Keratinocyte (primary cell): ENCODE data around the gene COL8A2. TPM values are rescaled to one million over a fixed set of nuclear protein-coding genes. Genes with fewer than 3 reads are reported as not detected.
"Not testable (repeated sequence)": the region's sequence is repeated elsewhere in the genome, so short reads cannot be mapped to it uniquely, and the experiment has no call there.

Experiments used
- DNase-seq: peaks from one replicate; pipeline ENCODE4 v3.0.0-alpha.2; 2011; ENCODE audit warnings: low read depth, missing footprints, low spot score
- FAIRE-seq: peaks from 2 replicates; lab custom pipeline; 2011; peaks lifted over from hg19 to GRCh38; lab: Jason Lieb, UNC
- H2AFZ ChIP-seq: 2 replicates; pipeline ENCODE4 v1.6.0; 2012; ENCODE audit warnings: low read length, control low read depth, inconsistent platforms; ENCODE audit not compliant: control insufficient read depth
- H3K27ac ChIP-seq: 2 replicates; pipeline ENCODE4 v1.5.1; 2011; ENCODE audit warnings: low read length; ENCODE audit not compliant: control insufficient read depth, insufficient read depth
- H3K27me3 ChIP-seq: 3 replicates; pipeline ENCODE4 v1.6.0; 2011; ENCODE audit warnings: low read length; ENCODE audit not compliant: control insufficient read depth, insufficient read depth; ENCODE audit errors: extremely low read depth
- H3K36me3 ChIP-seq, 2 experiments: 2 replicates in 1 of 2; 3 replicates in 1 of 2; pipeline ENCODE4 v1.5.1; 2011; ENCODE audit warnings: low read length in 2 of 2, mild to moderate bottlenecking in 1 of 2; ENCODE audit not compliant: control insufficient read depth in 2 of 2, insufficient read depth in 2 of 2; ENCODE audit errors: extremely low read depth in 1 of 2
- H3K4me1 ChIP-seq: 3 replicates; pipeline ENCODE4 v1.5.1; 2011; ENCODE audit warnings: low read length; ENCODE audit not compliant: control insufficient read depth, insufficient read depth; ENCODE audit errors: extremely low read depth
- H3K4me2 ChIP-seq: 3 replicates; pipeline ENCODE4 v1.6.0; 2011; ENCODE audit warnings: low read depth, low read length; ENCODE audit not compliant: control insufficient read depth, insufficient read depth; ENCODE audit errors: extremely low read depth
- H3K4me3 ChIP-seq, 3 experiments: fragments of 200-600 bp in 1 of 3; sonication (generic) in 1 of 3; 2 replicates in 2 of 3; 3 replicates in 1 of 3; pipeline ENCODE4 v1.5.1; 2011 to 2016; ENCODE audit warnings: low read length in 3 of 3, mild to moderate bottlenecking in 3 of 3, control low read depth in 2 of 3, inconsistent platforms in 1 of 3, low read depth in 1 of 3, mixed read lengths in 1 of 3, mixed run types in 1 of 3, moderate library complexity in 1 of 3; ENCODE audit not compliant: control insufficient read depth in 2 of 3, insufficient read depth in 2 of 3; ENCODE audit errors: extremely low read depth in 1 of 3
- H3K79me2 ChIP-seq: 2 replicates; pipeline ENCODE4 v1.6.0; 2012; ENCODE audit warnings: low read length; ENCODE audit not compliant: control insufficient read depth, insufficient read depth
- H3K9ac ChIP-seq: 3 replicates; pipeline ENCODE4 v1.6.0; 2011; ENCODE audit warnings: low read length; ENCODE audit not compliant: control insufficient read depth, insufficient read depth; ENCODE audit errors: extremely low read depth
- H3K9me1 ChIP-seq: 3 replicates; pipeline ENCODE4 v1.6.0; 2011; ENCODE audit warnings: low read length; ENCODE audit not compliant: control insufficient read depth, insufficient read depth; ENCODE audit errors: extremely low read depth
- H3K9me3 ChIP-seq: 2 replicates; pipeline ENCODE4 v1.5.1; 2012; ENCODE audit warnings: low read depth, low read length; ENCODE audit not compliant: control insufficient read depth
- H4K20me1 ChIP-seq: 3 replicates; pipeline ENCODE4 v1.6.0; 2011; ENCODE audit warnings: low read length; ENCODE audit not compliant: control insufficient read depth, insufficient read depth; ENCODE audit errors: extremely low read depth
- EZH2 ChIP-seq: IDR thresholded peaks from one replicate; pipeline ENCODE4 v1.6.1; 2012; ENCODE audit warnings: inconsistent platforms, mild to moderate bottlenecking, low read length, moderate library complexity
- dilution Hi-C: fragments of 300-500 bp; cut with MboI; formaldehyde crosslinking; loops from one replicate; pipeline ENCODE4 v1.7.0; 2020; ENCODE audit warnings: low sequenced_read_pairs; ENCODE audit not compliant: extremely low pct_ligation_motif_present
- polyA plus RNA-seq, 5 experiments: library from polyadenylated mRNA; depleted of rRNA in 3 of 5; stranded (reverse) in 3 of 5; stranded (forward) in 1 of 5; unstranded in 1 of 5; fragments of >200 nt; gene quantifications; 1 replicate in 1 of 5; 2 replicates in 3 of 5; 3 replicates in 1 of 5; pipeline versions ENCODE4 v1.2.1 to v1.2.3, GENCODE V29; 2011 to 2012; ENCODE audit warnings: missing spikeins in 2 of 5, low read depth in 1 of 5, low replicate concordance in 1 of 5
- TF ChIP-seq, protein P1 (sequence below), 3 experiments: IDR thresholded peaks in 1 of 3; conservative IDR thresholded peaks in 1 of 3; optimal IDR thresholded peaks in 1 of 3; 2 replicates in 2 of 3; 3 replicates in 1 of 3; pipeline versions ENCODE3 to v1.5.1; 2011; ENCODE audit warnings: low read length in 3 of 3, mild to moderate bottlenecking in 3 of 3, moderate library complexity in 2 of 3, control low read depth in 1 of 3, inconsistent platforms in 1 of 3; ENCODE audit not compliant: insufficient read depth in 2 of 3; ENCODE audit errors: extremely low read depth in 1 of 3

The COL8A2 gene
- polyA plus RNA-seq, 1 donor (not counting 4 experiments of a cell fraction or from before 2014, with no cell fraction given), result 0.09 TPM

DNA sequence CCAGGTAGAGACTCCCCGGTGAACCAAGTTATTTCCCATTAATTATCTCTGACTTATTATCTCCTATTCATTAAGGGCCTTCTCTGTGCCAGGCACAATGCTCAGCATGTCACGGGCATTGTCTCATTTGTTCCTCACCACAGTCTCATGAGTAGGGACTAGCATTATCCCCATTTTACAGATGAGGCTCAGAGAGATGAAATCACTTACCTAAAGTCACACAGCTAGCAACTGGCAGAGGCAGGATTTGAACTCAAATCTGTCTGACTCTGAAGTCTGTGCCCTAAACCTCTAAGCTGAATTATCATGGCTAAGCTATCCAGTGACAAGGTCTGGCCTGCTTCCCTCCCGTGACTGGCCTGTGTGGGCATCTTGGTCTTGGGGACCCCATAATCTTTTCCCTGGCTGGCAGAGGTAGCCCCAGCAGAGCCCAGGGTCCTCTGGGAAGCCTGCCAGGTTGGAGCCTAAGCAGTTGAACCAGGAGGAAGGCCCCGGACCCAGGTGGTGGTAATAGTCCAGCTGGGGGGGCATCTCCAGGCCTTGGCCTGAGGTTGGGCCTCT, 35.4 kb upstream of the COL8A2 start:
- peaks cover 6 to 49% of the 10 kb centered on the region in 2 experiments for H3K36me3 ChIP-seq
- H3K9me1 ChIP-seq, result no peaks in the 10 kb centered on the region
- no peak for FAIRE-seq
- H3K9me3 ChIP-seq, result no peaks in the 10 kb centered on the region
- no peak for DNase-seq
- H3K9ac ChIP-seq, result peak overlapping the region; percentile 88
- H3K27ac ChIP-seq, result peak overlapping the region; percentile 98
- no peaks in the 10 kb centered on the region for H3K27me3 ChIP-seq
- peaks cover 8% of the 10 kb centered on the region for H4K20me1 ChIP-seq
- peaks cover 73% of the 10 kb centered on the region for H3K4me1 ChIP-seq
- peak overlapping the region; percentile 95 for H3K4me2 ChIP-seq
- dilution Hi-C loops, result no loop called here
- H3K79me2 ChIP-seq, result peaks cover 95% of the 10 kb centered on the region
- no peak overlapping the region for H2AFZ ChIP-seq
- H3K4me3 ChIP-seq, result peak overlapping the region; percentile 31 to 59 (median 56)
- TF ChIP-seq EZH2, result no peak
- TF ChIP-seq, protein P1, sequence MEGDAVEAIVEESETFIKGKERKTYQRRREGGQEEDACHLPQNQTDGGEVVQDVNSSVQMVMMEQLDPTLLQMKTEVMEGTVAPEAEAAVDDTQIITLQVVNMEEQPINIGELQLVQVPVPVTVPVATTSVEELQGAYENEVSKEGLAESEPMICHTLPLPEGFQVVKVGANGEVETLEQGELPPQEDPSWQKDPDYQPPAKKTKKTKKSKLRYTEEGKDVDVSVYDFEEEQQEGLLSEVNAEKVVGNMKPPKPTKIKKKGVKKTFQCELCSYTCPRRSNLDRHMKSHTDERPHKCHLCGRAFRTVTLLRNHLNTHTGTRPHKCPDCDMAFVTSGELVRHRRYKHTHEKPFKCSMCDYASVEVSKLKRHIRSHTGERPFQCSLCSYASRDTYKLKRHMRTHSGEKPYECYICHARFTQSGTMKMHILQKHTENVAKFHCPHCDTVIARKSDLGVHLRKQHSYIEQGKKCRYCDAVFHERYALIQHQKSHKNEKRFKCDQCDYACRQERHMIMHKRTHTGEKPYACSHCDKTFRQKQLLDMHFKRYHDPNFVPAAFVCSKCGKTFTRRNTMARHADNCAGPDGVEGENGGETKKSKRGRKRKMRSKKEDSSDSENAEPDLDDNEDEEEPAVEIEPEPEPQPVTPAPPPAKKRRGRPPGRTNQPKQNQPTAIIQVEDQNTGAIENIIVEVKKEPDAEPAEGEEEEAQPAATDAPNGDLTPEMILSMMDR (optimal IDR thresholded peaks at IDR 0.05 in 1 of 3, IDR thresholded peaks at IDR 0.05 in 1 of 3, conservative IDR thresholded peaks at IDR 0.05 in 1 of 3; ENCODE audit: extremely low read depth in 1 of 3, insufficient read depth in 2 of 3, low read length in 3 of 3), result no peak

DNA sequence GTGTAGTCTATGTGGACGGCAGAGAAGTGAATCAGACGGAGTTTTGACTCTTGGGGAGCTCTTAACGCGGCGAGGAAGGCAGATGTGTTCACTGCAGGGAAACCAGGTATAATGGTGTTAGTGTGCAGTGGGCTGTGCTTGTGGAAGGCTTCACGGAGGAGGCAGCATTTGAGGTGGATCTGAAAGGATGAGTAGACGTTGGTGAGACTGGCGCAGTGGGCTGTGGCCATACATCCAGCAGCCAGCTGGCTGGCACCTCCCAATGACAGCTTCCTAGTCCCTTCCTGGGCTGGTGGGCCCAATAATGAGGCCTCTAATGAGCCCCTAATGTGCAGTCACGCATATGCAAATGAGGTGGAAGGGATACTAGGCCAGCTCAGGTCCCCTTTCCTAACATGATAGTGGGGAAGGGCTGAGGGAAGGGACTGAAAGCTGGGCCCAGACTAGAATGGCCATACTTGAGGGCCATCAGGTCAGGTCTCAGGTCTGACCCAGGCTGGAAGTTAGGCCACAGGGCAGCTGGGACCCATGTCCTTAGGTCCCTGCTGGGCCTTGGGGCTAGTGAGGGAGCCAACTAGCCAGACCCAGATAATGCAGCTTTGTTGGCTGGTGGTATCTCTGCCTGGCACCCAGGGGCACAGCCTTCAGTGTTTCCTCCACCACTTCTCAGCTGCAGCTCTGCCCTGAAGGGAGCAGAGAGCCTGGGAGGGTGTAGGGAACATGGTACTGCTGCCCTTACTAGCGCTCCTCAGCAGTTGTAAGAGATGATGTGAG, 34.8 kb upstream of the COL8A2 start:
- Histone ChIP-seq H3K9me1 (no peaks in the 10 kb centered on the region), H3K4me3 (peak overlapping the region; percentile 9 to 59 (median 56)), H3K36me3 (peaks cover 6 to 49% of the 10 kb centered on the region in 2 experiments), H3K27me3 (no peaks in the 10 kb centered on the region), H2AFZ (no peak overlapping the region), H3K9ac (peak overlapping the region; percentile 88), H3K9me3 (no peaks in the 10 kb centered on the region), H3K4me1 (peaks cover 73% of the 10 kb centered on the region), H3K27ac (peak overlapping the region; percentile 98), H3K4me2 (peak overlapping the region; percentile 95), H3K79me2 (peaks cover 92% of the 10 kb centered on the region), H4K20me1 (peaks cover 8% of the 10 kb centered on the region)
- DNase-seq (no peak), FAIRE-seq (peak; percentile 44)
- dilution Hi-C loops, result no loop called here
- no peak for TF ChIP-seq EZH2
- TF ChIP-seq, protein P1 (optimal IDR thresholded peaks at IDR 0.05 in 1 of 3, IDR thresholded peaks at IDR 0.05 in 1 of 3, conservative IDR thresholded peaks at IDR 0.05 in 1 of 3; ENCODE audit: extremely low read depth in 1 of 3, insufficient read depth in 2 of 3, low read length in 3 of 3), result no peak

DNA sequence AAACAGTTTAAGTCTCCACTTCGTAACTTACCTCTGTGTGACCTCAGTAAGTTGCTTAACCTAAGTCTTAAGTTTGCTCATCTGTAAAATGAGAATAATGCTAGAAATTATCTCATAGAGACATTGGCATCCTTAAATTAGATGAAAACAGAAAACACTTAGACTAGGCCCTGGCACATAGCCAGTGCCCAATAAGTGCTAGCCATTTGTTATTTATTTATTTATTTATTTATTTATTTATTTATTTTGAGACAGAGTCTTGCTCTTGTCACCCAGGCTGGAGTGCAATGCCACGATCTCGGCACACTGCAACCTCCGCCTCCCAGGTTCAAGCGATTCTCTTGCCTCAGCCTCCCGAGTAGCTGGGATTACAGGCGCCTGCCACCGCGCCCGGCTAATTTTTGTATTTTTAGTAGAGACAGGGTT, 33.8 kb upstream of the COL8A2 start:
- H3K27me3 ChIP-seq, DNase-seq, H3K27ac ChIP-seq, H3K9me3 ChIP-seq, H3K9me1 ChIP-seq, H2AFZ ChIP-seq, H4K20me1 ChIP-seq, FAIRE-seq, dilution Hi-C loops: not testable (repeated sequence)
- Histone ChIP-seq H3K9ac (peak overlapping the region; percentile 96), H3K4me1 (peaks cover 63% of the 10 kb centered on the region), H3K36me3 (peaks cover 6 to 40% of the 10 kb centered on the region in 2 experiments), H3K79me2 (peaks cover 82% of the 10 kb centered on the region), H3K4me3 (peak overlapping the region in 2 of 3 experiments; percentile 80 to 93), H3K4me2 (peak overlapping the region; percentile 95)
